Activated T-cell treated with anti-CD3 and anti-CD28 coated beads, Interleukin-2, amount 50 U/mL, for 72 hours (primary cell): ENCODE data around the gene PEX14. TPM values are rescaled to one million over a fixed set of nuclear protein-coding genes. Genes with fewer than 3 reads are reported as not detected.

Source experiments
- ATAC-seq, 2 donors: fragments of 150-1000 bp; cut with Tn5 transposase; replicated peaks in 1 of 2; 2 replicates each; pipeline ENCODE4 v1.10.0; 2021; ENCODE audit warnings: moderate library complexity in 2 of 2, mild to moderate bottlenecking in 1 of 2
- DNase-seq, 2 donors: peaks; one replicate each; pipeline ENCODE4 v3.0.0; 2021 to 2022; ENCODE audit warnings: mixed read lengths in 1 of 2
- H3K27ac Mint-ChIP-seq: one replicate; pipeline ENCODE4 v1.8.0; 2022; ENCODE audit warnings: mild to moderate bottlenecking, moderate library complexity, mixed read lengths
- H3K27me3 Mint-ChIP-seq: one replicate; pipeline ENCODE4 v1.8.0; 2022; ENCODE audit warnings: low read depth, mixed read lengths
- H3K36me3 Mint-ChIP-seq, 2 donors: one replicate each; pipeline ENCODE4 v1.8.0; 2022; ENCODE audit warnings: mixed read lengths in 2 of 2, mild to moderate bottlenecking in 1 of 2; ENCODE audit not compliant: insufficient read depth in 2 of 2
- H3K4me1 Mint-ChIP-seq: one replicate; pipeline ENCODE4 v1.8.0; 2022; ENCODE audit warnings: low read depth, mixed read lengths
- H3K4me3 Mint-ChIP-seq, 2 donors: one replicate each; pipeline ENCODE4 v1.8.0; 2022; ENCODE audit warnings: mild to moderate bottlenecking in 2 of 2, mixed read lengths in 2 of 2, moderate library complexity in 2 of 2
- H3K9me3 Mint-ChIP-seq, 2 donors: one replicate each; pipeline ENCODE4 v1.8.0; 2022; ENCODE audit warnings: mixed read lengths in 2 of 2
- total RNA-seq, 2 donors: library from RNA; stranded (reverse); gene quantifications; one replicate each; pipeline ENCODE4 v1.2.3, GENCODE V29; 2022

PEX14 gene
- total RNA-seq, 2 donors from 2014 or later, result 25.7 to 30.2 TPM

DNA sequence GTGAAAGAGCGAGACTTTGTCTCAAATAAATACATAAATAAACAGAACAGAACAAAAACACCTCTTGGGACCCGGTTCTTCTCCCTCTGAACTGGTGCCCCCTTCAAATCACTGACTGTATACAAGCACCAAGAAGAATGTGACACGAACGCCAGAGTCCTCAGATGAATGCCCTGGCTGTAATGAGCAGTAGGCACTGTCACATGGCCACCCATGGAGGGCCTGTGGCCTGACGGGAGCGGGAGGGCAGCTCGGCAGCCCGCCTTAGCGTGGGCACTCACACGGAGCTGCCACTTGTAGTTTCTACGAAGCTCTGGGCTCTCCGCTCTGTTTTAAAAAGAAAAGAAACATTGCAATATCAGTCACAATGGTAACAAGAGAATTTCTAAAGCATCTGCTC is 146.0 kb downstream of the PEX14 start:
- no peaks in the 10 kb centered on the region for H3K9me3 Mint-ChIP-seq
- no peaks in the 10 kb centered on the region for H3K27me3 Mint-ChIP-seq
- no peak for ATAC-seq
- H3K36me3 Mint-ChIP-seq, result peaks cover 0 to 2% of the 10 kb centered on the region in 2 donors
- no peak for DNase-seq
- no peak overlapping the region for H3K4me3 Mint-ChIP-seq
- no peaks in the 10 kb centered on the region for H3K4me1 Mint-ChIP-seq
- H3K27ac Mint-ChIP-seq, result no peak overlapping the region

DNA sequence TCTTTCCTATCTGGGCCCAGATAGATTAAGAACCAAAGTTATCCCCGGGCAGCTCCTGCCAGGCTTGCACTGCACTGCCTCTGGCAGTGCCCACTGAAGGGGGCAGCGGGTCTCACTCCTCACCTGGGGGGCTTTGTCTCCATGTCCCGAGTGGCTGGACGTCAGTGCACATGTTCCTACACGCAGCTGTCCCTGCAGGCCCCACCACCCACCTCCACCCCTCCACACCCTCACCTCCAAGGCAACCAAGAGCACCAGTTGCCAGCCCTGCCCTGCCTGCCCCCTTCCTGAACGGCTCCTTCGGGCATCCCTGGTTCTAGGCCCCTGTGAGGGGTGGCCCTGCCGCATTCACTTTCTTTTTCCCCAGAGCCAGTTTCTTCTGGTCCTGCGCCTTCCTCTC is 147.2 kb downstream of the PEX14 start:
- no peaks in the 10 kb centered on the region for H3K9me3 Mint-ChIP-seq
- no peaks in the 10 kb centered on the region for H3K4me1 Mint-ChIP-seq
- H3K4me3 Mint-ChIP-seq, result no peak overlapping the region
- H3K36me3 Mint-ChIP-seq, result peaks cover 0 to 2% of the 10 kb centered on the region in 2 donors
- ATAC-seq (no peak), DNase-seq (no peak)
- H3K27ac Mint-ChIP-seq, result no peak overlapping the region
- no peaks in the 10 kb centered on the region for H3K27me3 Mint-ChIP-seq

DNA sequence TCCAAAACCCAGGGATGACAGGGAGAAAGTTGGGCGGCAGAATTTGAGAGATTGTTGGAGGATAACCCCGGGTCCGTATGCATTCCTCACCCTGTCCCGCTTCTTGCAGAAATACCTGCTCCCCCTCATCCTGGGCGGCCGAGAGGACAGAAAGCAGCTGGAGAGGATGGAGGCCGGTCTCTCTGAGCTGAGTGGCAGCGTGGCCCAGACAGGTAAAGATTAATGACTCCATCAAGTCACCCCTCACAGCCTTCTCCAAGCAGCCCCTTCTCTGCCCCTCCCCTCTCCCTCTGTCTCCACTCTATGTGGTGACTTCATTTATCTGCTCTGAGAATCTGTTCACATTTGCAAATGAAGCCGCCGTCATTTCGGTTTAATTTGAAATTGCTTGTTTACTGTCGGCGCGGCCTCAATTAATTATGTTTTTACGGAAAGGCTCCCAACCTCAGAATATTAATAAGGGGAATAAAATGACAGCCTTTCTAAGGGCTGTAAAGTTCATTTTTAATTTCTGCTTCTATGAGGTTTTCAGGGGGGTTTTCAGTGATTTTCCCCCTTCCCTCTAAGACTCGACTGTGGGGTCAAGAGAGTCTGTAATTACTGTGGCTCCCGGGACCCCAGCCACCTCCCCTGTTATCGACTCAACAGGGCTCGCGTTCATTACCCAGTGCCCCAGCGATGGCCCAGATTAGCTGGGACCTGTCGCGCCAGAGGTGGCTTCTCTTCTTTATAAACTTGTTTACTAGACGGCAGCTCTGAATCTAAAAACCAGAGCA is 148.3 kb downstream of the PEX14 start:
- Mint-ChIP-seq H3K4me1 (no peaks in the 10 kb centered on the region), H3K9me3 (no peaks in the 10 kb centered on the region), H3K36me3 (peaks cover 0 to 2% of the 10 kb centered on the region in 2 donors), H3K27me3 (no peaks in the 10 kb centered on the region), H3K27ac (no peak overlapping the region), H3K4me3 (no peak overlapping the region)
- no peak for ATAC-seq
- DNase-seq, result no peak

DNA sequence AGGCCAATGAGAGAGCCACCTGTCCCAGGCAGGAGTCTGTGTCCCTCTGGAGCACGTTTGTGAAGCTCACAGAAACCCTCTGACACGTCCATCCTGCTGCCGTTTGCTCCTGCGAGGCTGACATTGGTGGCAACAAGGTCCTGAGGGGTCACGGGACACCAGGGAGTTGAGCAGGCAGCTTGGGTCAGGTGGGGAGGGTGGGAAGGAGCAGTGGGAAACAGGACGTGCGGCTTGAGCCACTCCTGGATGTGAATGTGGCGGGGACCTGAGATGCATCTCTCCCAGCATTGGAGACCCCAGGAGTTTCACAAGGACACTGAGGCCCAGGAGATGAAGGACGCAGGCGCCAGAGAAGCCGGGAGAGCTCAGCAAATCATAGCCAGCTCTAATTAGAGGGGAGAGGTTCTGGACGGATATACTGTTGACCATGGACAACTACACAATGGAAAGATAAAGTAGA is 149.0 kb downstream of the PEX14 start:
- Mint-ChIP-seq H3K27me3 (no peaks in the 10 kb centered on the region), H3K36me3 (peaks cover 0 to 2% of the 10 kb centered on the region in 2 donors), H3K9me3 (no peaks in the 10 kb centered on the region), H3K4me1 (no peaks in the 10 kb centered on the region), H3K27ac (no peak overlapping the region), H3K4me3 (no peak overlapping the region)
- ATAC-seq (no peak), DNase-seq (no peak)

DNA sequence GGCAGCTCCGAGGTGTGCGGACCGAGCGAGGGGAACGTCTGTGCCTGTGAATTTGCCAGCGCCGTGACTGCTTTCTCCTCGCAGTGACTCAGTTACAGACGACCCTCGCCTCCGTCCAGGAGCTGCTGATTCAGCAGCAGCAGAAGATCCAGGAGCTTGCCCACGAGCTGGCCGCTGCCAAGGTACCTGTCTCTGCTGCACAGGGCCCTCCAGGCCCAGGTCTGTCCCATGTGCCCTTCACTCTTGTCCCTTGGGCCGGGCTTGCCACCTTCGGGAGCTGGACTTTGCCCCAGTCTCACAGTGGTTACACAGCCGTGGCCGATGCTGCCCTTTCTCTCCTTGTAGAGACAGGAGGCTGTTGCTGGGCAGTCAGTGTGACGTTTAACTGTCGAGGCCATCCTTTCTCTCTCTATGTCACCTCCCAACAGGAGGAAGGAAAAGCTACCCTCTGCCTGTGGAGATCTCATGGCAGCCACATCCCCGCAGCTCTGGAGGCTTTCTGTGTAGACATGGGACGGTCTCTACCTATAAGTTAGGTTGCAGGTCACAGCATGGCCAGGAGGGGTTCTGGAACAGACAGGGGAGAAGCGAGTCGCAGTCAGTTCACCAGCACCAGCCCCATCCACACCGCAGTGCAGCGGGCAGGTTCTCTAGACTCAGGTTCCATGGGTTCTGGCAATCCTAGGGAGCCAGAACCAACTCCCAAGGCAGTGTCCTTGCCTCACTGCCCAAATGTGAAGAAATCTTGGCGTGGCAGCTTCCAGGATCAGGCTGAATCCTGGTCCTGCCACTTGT is 149.7 kb downstream of the PEX14 start:
- no peak for ATAC-seq
- Mint-ChIP-seq H3K4me1 (no peaks in the 10 kb centered on the region), H3K27me3 (no peaks in the 10 kb centered on the region), H3K27ac (no peak overlapping the region), H3K36me3 (peaks cover 0 to 2% of the 10 kb centered on the region in 2 donors), H3K9me3 (no peaks in the 10 kb centered on the region), H3K4me3 (no peak overlapping the region)
- DNase-seq, result no peak

GRCh38 chr1:10625076-10625475 is 150.3 kb downstream of the PEX14 start:
- ATAC-seq (no peak), DNase-seq (no peak)
- Mint-ChIP-seq H3K4me3 (no peak overlapping the region), H3K27me3 (no peaks in the 10 kb centered on the region), H3K36me3 (peaks cover 0 to 2% of the 10 kb centered on the region in 2 donors), H3K4me1 (no peaks in the 10 kb centered on the region), H3K9me3 (no peaks in the 10 kb centered on the region), H3K27ac (no peak overlapping the region)

DNA sequence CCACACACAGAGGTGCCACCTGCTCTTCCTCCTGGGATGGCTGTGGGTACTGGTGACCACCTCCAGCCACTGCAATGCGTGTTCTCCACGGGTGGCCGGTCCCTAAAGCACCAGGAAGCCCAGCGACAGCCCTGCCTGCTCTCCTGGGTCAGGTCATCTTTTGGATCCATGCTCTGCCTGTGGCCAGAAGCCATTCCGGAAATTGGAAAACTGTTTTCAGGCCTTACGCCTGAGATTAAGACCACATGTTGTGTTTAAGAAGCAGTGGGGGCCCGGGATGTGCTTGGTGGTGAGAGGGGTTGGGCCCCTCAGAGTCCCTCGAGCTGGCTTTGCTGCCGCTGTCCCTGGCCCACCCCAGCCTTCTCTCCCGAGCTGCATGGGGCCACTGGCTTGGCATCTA is 150.8 kb downstream of the PEX14 start:
- no peak for DNase-seq
- H3K4me1 Mint-ChIP-seq, result no peaks in the 10 kb centered on the region
- no peaks in the 10 kb centered on the region for H3K9me3 Mint-ChIP-seq
- H3K27me3 Mint-ChIP-seq, result no peaks in the 10 kb centered on the region
- no peak overlapping the region for H3K27ac Mint-ChIP-seq
- H3K4me3 Mint-ChIP-seq, result no peak overlapping the region
- ATAC-seq, result no peak
- H3K36me3 Mint-ChIP-seq, result peaks cover 0 to 3% of the 10 kb centered on the region in 2 donors

DNA sequence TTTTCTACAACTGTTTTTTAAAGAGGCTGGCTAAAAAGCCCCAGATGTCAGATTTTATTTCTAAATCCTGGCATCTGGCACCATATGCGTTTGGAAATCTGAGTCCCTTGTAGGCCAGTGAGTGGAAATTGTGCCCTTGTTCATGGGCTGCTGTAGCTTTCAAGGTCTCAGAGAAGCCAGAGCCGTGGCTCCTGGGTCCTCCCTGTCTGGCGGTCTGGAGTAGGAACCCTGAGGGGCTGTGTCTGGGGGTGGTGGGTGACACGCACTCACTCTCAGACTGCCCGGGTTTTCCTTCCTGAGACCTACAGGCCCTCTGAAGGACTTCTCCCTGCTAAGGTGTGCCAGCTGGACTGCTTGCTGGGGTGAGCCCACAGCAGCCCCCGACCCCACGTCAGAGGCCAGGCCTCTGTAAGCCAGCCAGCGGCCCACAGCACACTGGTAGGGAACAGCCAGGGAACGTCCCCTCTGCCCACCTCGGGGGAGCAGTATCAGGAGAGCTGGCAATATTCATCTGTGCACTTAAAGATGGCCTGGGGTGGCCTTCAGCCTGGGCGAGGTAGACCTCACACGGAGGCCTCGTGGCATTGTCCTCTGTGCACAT is 151.5 kb downstream of the PEX14 start:
- H3K4me3 Mint-ChIP-seq, result no peak overlapping the region
- H3K9me3 Mint-ChIP-seq, result no peaks in the 10 kb centered on the region
- ATAC-seq, result no peak
- H3K36me3 Mint-ChIP-seq, result peaks cover 0 to 3% of the 10 kb centered on the region in 2 donors
- no peak overlapping the region for H3K27ac Mint-ChIP-seq
- no peaks in the 10 kb centered on the region for H3K4me1 Mint-ChIP-seq
- DNase-seq, result no peak
- H3K27me3 Mint-ChIP-seq, result no peaks in the 10 kb centered on the region

GRCh38 chr1:10626791-10627410 is 152.2 kb downstream of the PEX14 start:
- Mint-ChIP-seq H3K27ac (no peak overlapping the region), H3K4me3 (no peak overlapping the region), H3K27me3 (no peaks in the 10 kb centered on the region), H3K4me1 (no peaks in the 10 kb centered on the region), H3K36me3 (peaks cover 0 to 3% of the 10 kb centered on the region in 2 donors), H3K9me3 (no peaks in the 10 kb centered on the region)
- DNase-seq (no peak), ATAC-seq (no peak)

GRCh38 chr1:10628685-10629084 is 153.9 kb downstream of the PEX14 start:
- Mint-ChIP-seq H3K4me1 (no peaks in the 10 kb centered on the region), H3K27me3 (no peaks in the 10 kb centered on the region), H3K27ac (no peak overlapping the region), H3K36me3 (peaks cover 0 to 1% of the 10 kb centered on the region in 2 donors), H3K4me3 (no peak overlapping the region), H3K9me3 (no peaks in the 10 kb centered on the region)
- DNase-seq (no peak), ATAC-seq (no peak)

DNA sequence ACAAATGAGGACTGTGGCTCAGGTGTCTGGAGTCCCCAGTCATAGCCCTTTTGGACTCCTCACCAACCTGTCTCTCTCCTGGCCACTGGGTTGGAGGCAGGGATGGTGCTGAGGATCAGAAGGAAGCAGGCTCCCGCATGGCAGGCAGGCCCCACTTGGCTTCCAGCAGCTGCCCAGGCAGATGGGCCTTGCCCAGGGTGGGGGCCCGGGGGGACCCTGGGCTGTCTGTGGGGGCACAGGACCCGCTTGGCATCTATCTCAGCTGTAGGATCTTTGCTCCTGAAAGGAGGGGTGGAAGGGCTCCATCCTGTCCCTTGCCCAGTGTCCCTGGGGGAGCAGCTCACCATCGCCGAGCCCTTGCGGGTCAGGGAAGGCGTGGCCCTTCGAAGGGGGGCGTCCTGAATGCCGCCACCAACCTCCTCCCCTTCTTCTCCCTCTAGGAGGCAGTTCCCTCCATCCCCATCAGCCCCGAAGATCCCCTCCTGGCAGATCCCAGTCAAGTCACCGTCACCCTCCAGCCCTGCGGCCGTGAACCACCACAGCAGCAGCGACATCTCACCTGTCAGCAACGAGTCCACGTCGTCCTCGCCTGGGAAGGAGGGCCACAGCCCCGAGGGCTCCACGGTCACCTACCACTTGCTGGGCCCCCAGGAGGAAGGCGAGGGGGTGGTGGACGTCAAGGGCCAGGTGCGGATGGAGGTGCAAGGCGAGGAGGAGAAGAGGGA is 154.5 kb downstream of the PEX14 start:
- H3K4me1 Mint-ChIP-seq, result no peaks in the 10 kb centered on the region
- H3K36me3 Mint-ChIP-seq, result peaks cover 0 to 1% of the 10 kb centered on the region in 2 donors
- no peaks in the 10 kb centered on the region for H3K9me3 Mint-ChIP-seq
- DNase-seq, result no peak
- no peak for ATAC-seq
- H3K27ac Mint-ChIP-seq, result no peak overlapping the region
- H3K4me3 Mint-ChIP-seq, result no peak overlapping the region
- no peaks in the 10 kb centered on the region for H3K27me3 Mint-ChIP-seq

DNA sequence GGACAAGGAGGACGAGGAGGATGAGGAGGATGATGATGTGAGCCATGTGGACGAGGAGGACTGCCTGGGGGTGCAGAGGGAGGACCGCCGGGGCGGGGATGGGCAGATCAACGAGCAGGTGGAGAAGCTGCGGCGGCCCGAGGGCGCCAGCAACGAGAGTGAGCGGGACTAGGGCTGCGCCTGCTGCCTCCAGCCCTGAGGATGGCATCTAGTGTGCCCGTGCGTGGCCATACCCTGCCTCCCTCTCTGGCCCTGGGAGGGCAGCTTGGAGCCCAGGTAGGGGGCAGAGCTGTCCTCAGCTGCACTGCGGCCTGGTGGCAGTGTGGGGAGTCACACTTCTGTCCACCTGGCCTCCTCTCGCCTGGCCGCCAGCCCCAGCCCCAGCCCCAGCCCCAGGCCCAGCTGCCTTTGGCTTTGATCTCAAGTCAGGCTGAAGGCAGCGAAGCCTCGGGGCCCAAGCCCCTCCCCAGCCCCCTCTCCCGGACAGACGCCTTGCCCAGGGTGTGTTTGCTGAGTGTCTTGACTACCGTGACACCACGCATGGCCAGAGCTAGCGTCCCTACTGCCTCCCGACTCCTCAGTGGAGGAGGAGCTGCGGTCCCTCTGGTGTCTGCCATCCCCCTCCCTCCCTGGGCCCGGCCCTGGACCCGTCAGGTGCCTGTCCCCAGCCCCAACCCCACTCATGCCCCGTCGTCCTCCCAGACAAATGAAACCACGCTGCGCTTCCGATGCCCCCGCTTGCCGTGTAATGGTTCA is 155.2 kb downstream of the PEX14 start:
- Mint-ChIP-seq H3K4me1 (no peaks in the 10 kb centered on the region), H3K27me3 (no peaks in the 10 kb centered on the region), H3K36me3 (peaks cover 0 to 1% of the 10 kb centered on the region in 2 donors), H3K4me3 (no peak overlapping the region), H3K9me3 (no peaks in the 10 kb centered on the region), H3K27ac (no peak overlapping the region)
- no peak for ATAC-seq
- DNase-seq, result no peak
